Right atrium auricular region (tissue), 2 donors: ENCODE measurements around the gene NAV3. TPM values are rescaled to one million over a fixed set of nuclear protein-coding genes. Genes with fewer than 3 reads are reported as not detected.

Experiments
- DNase-seq: peaks from one replicate; pipeline ENCODE4 v3.0.0-alpha.2; 2019; ENCODE audit warnings: low spot score
- H3K27ac ChIP-seq, 2 donors: fragments of 200-600 bp; sonication (generic); 1 replicate in 1 of 2; 2 replicates in 1 of 2; pipeline ENCODE4 v1.5.1; 2016 to 2019
- H3K27me3 ChIP-seq, 2 donors: fragments of 200-600 bp; sonication (generic); one replicate each; pipeline versions ENCODE4 v1.5.1 to v1.6.0; 2017 to 2019
- H3K36me3 ChIP-seq: fragments of 200-600 bp; sonication (generic); one replicate; pipeline ENCODE4 v1.5.1; 2016
- H3K4me1 ChIP-seq, 2 donors: fragments of 200-600 bp; sonication (generic); one replicate each; pipeline versions ENCODE4 v1.5.1 to v1.6.0; 2017 to 2019
- H3K4me3 ChIP-seq, 2 donors: fragments of 200-600 bp; sonication (generic); 1 replicate in 1 of 2; 2 replicates in 1 of 2; pipeline ENCODE4 v1.5.1; 2017 to 2019; ENCODE audit warnings: mild to moderate bottlenecking in 1 of 2, moderate library complexity in 1 of 2
- H3K9me3 ChIP-seq, 2 donors: fragments of 200-600 bp; sonication (generic); one replicate each; pipeline ENCODE4 v1.5.1; 2019
- CTCF ChIP-seq, 2 donors: fragments of 200-600 bp; sonication (generic); IDR thresholded peaks; one replicate each; pipeline ENCODE4 v1.5.1; 2019; ENCODE audit warnings: antibody characterized with exemption in 2 of 2
- total RNA-seq, 2 donors: library from RNA; depleted of rRNA; stranded (reverse); fragments of >200 nt; gene quantifications; one replicate each; pipeline ENCODE4 v1.1.0, GENCODE V29; 2016

The NAV3 gene
- total RNA-seq, 2 donors from 2014 or later = 4.4 to 5.1 TPM

GRCh38 chr12:77953528-77954205 lies 123.0 kb downstream of the NAV3 start:
- H3K4me1 ChIP-seq = no peaks in the 10 kb centered on the region
- DNase-seq = no peak
- no peaks in the 10 kb centered on the region for H3K27me3 ChIP-seq
- no peaks in the 10 kb centered on the region for H3K36me3 ChIP-seq
- no peaks in the 10 kb centered on the region for H3K9me3 ChIP-seq
- H3K4me3 ChIP-seq = no peak overlapping the region
- TF ChIP-seq CTCF (IDR thresholded peaks at IDR 0.05) = no peak
- no peak overlapping the region for H3K27ac ChIP-seq

- Histone ChIP-seq H3K27ac (no peak overlapping the region), H3K9me3 (no peaks in the 10 kb centered on the region), H3K4me1 (no peaks in the 10 kb centered on the region), H3K36me3 (no peaks in the 10 kb centered on the region), H3K27me3 (no peaks in the 10 kb centered on the region), H3K4me3 (no peak overlapping the region)
- no peak for DNase-seq
- no peak for TF ChIP-seq CTCF (IDR thresholded peaks at IDR 0.05)
Measured at GRCh38 chr12:77954206-77954555, 123.5 kb downstream of the NAV3 start.

- Histone ChIP-seq H3K4me3 (no peak overlapping the region), H3K27ac (no peak overlapping the region), H3K36me3 (no peaks in the 10 kb centered on the region), H3K4me1 (no peaks in the 10 kb centered on the region), H3K9me3 (no peaks in the 10 kb centered on the region), H3K27me3 (no peaks in the 10 kb centered on the region)
- TF ChIP-seq CTCF (IDR thresholded peaks at IDR 0.05) = no peak
- DNase-seq = no peak
Measured at GRCh38 chr12:77957062-77957461, 126.4 kb downstream of the NAV3 start.

GRCh38 chr12:77963576-77964178 lies 133.0 kb downstream of the NAV3 start:
- Histone ChIP-seq H3K4me1 (no peaks in the 10 kb centered on the region), H3K27me3 (no peaks in the 10 kb centered on the region), H3K9me3 (no peaks in the 10 kb centered on the region), H3K27ac (no peak overlapping the region), H3K36me3 (no peaks in the 10 kb centered on the region), H3K4me3 (no peak overlapping the region)
- DNase-seq = no peak
- TF ChIP-seq CTCF (IDR thresholded peaks at IDR 0.05) = no peak

- TF ChIP-seq CTCF (IDR thresholded peaks at IDR 0.05) = no peak
- no peaks in the 10 kb centered on the region for H3K27me3 ChIP-seq
- H3K9me3 ChIP-seq = no peaks in the 10 kb centered on the region
- no peaks in the 10 kb centered on the region for H3K4me1 ChIP-seq
- H3K4me3 ChIP-seq = no peak overlapping the region
- DNase-seq = no peak
- no peaks in the 10 kb centered on the region for H3K36me3 ChIP-seq
- no peak overlapping the region for H3K27ac ChIP-seq
Measured at GRCh38 chr12:77965790-77966189, 135.1 kb downstream of the NAV3 start.

- no peak overlapping the region for H3K4me3 ChIP-seq
- H3K9me3 ChIP-seq = no peaks in the 10 kb centered on the region
- H3K27me3 ChIP-seq = no peaks in the 10 kb centered on the region
- no peak for TF ChIP-seq CTCF (IDR thresholded peaks at IDR 0.05)
- no peaks in the 10 kb centered on the region for H3K36me3 ChIP-seq
- no peaks in the 10 kb centered on the region for H3K4me1 ChIP-seq
- H3K27ac ChIP-seq = no peak overlapping the region
- DNase-seq = no peak
Measured at GRCh38 chr12:77968021-77968420, 137.3 kb downstream of the NAV3 start.
